Stimulated activated CD8-positive, alpha-beta memory T cell treated with anti-CD3 and anti-CD28 coated beads, Interleukin-2, amount 100 ng/mL, for 1 hour (primary cell): ENCODE results near the gene DMXL2.
"Not testable (repeated sequence)": the region's sequence is repeated elsewhere in the genome, so short reads cannot be mapped to it uniquely, and the experiment has no call there.

Source experiments
- DNase-seq, 2 donors: peaks; one replicate each; pipeline ENCODE4 v3.0.0-alpha.2; 2020; ENCODE audit warnings: low read depth in 2 of 2

DMXL2 gene

DNA sequence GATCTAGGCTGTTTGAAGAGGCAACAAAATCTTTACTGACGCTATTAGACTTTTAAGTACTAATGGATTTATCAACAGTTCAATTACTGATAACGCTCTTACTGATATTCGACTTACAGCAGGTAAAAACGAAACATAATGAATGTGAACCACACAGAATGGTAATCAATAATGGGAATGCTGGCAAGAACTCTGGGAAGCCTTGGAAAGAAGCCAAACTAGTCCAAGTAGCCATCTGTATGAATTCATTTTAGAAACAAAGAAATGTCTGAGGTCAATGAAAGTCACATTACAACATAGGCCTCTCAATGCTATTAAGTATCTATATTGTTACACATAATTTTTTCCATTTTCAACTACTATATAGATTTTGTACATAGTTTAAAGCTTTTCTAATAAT lies 130.0 kb downstream of the DMXL2 start:
- no peak for DNase-seq

DNA sequence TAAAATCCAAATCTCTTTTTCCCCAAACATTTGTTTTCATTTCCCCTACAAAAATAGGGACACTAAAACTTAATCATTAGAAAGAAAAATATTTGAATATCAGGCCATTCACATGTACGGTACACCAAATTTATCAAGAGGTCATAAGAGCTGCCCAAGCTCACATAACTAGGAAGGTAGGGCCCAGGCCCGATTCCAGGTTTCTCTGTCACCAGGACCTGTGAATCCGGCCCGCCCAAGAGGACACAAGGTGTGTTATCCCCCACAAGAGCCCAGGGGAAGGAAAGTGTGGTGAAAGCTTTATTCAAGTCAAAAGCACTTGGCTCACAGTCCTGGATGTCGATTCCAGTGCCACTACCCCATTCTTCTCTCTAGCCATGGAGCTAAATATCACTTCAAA lies 130.6 kb downstream of the DMXL2 start:
- no peak for DNase-seq

DNA sequence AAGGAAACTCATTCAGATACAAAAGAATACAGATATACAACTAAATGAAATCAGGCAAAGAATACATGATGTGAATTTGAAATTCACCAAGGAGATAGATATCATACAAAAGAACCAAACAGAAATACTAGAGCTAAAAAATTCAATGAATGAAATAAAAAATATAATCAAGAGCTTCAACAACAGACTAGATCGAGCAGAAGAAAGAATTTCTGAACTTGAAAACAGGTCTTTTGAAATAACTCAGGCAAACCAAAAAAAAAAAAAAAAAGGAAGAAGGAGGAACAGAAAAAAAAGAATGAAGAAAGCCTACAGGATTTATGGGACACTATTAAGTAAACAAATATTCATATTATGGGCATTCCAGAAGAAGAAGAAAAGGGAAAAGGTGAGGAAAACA lies 137.8 kb downstream of the DMXL2 start:
- no peak for DNase-seq

DNA sequence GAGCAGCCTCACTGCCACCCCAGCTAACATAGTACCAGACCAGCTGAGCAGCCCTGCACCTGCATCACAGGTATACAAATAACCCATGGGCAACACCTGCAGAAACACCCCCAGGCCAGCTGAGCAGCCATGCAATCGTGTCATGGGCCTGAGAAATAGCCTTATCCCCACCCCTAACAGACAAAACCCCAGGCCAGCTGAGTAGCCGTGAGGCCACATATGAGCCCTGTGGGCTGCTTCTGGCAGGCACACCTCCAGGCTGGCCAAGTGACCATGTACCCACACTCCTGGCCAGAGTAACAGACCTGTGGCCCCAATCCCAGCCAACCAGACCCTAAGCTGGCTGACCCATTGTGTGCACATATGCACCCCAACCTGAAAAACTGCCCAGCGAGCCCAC lies 138.6 kb downstream of the DMXL2 start:
- no peak for DNase-seq

DNA sequence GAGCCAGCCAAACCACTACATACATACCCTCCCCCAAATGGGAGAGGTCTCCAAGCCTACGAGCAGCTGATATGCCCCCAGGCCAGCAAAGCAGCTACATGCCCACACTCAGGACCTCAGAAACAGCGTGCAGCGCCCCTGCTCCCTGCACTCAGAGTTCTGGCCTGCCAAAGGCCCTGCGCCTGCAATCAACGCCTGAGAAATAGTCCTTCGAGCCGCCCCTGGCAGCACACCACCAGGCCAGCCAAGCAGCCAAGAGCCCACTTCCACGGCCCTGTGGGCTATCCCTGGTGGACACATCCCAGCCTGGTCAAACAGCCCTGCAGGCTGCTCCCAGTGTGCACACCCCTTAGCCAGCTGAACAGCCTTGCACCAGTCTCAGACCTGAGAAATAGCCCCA lies 139.1 kb downstream of the DMXL2 start:
- no peak for DNase-seq

DNA sequence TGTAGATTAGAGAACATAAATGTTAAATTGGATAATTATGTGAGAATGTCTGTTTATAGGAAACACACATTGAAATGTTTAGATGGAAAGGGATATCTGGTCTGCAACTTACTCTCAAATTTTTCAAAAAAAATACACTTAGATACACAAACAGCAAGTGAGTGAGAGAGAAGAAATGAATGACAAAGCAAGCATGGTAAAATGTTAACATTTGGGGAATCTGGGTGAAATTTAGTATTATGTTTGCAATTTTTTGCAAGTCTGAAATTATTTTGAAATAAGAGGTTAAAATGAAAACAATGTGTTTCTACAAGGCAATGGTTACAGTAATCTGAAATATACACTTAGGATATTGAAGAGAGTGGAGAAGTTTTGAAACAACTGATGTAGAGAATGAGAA lies 146.8 kb downstream of the DMXL2 start:
- DNase-seq: no peak

DNA sequence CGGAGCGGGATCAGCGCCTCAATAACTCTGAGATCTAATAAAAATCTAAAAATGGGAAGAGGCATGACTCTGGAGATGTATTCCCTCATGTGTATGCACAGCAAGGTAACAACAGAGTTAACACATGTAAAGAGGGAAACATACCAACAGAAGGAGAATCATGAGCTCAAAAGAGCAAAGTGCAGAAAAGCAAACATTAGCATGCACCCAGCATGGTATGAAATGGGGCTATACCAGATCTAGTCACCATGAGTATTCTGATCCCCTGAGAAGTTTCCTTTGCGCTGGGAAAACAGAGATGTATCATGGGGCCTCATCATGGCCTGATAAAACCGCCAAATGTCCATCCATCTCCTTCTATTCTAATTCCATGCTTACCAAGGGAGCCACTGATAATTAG lies 152.1 kb downstream of the DMXL2 start:
- DNase-seq: no peak

DNA sequence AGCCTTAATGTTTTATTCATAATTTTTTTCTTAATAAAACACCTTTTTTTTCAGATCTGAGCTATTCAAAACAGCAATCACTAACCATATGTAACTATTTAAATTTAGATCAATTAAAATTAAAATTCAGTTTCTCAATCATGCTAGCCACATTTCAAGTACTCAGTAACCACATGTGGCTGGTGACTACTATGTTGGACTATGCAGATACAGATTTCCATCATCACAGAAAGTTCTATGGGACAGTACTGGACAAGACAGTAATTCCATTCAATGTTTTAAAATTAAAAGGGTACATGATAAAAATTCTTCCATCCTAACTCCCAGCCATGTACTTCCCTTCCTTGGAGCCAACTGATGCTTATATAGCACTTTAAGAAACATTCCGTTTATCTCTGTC lies 161.8 kb downstream of the DMXL2 start:
- no peak for DNase-seq

DNA sequence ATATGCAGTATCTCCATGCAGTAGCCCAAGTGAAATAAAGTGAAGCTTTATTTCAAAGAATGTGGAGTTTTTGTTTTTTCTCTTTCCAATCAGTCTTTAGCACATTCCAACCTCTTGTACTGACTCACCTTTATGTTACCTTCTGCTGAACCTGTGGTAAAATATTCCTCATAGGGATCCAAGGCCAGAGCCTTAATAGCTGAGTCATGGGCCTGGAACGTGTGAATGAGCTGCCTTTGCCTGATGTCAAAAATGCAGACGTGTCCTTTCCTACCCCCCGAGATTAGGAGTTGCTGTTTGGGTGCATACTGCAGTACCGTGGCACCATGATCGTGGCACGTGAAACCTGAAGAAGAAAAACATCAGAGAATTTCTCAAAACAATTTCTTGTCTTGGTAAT lies 172.6 kb downstream of the DMXL2 start:
- DNase-seq: no peak

DNA sequence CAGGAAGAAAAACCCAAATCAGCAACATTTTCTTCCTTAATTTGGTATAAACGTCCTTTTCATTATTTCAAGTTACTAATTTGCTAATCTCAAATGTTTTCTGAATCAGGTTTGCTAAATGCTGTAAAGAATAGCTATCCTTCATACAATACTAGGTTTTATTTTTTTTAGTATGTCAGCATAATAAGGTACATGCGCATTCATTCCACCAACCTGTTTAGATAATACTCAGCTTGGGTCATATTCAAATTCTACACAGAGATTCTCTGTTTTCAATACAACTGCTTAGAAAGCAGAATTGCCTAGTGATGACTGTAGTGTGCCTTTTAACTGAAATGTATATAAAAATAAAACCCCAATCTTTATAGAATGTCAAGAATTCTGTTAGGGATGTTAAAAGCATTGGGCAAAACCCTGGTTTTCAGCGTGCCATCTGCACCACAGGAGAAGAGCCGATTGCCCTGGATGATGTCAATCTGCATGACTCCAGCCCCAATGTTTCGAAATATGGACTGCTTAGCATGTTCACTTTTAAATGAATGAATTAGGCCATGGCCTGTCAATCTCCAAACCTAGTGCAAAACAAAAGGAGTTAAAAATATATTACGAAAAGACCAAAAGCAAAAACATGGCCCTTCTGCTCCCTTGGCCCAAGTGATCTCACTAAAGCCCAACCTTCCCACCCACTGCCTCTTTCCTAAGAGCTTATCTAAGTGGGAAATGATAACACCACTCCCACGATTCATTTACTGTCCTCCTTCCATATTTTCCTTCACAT lies 173.8 kb downstream of the DMXL2 start:
- DNase-seq: no peak

DNA sequence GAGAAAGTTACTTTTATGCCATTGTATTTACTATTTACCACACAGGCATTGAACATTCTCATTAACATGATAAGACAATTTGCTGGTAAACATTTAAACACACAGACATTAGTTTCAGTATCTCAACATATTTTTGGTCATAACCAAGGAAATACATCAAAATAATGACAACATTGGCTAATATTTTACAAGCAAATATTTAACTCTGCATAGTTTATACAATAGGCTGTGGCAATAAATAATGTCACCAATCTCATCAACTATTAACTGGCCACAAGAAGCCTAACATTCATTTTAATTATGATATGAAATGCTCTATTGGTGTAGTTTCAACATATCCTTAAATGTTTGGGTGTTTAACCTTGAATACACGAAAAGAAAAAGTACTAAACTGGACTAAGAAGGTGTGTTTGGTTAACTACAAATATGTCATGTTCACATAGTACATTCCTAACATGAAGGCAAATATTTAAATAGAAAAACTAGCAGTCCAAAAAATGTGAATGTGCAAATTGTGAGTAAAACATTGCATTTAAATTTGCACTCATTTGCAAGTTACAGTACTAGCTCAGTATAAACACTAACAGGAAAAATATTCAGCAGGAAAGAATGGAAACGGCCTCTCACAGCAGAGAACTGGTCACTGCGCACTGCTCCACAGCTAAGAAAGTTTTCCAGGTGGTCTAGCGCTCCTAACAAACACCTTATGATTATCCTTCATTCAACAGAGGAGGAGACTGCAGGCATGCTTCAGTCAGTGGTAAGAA lies 174.5 kb downstream of the DMXL2 start:
- no peak for DNase-seq

DNA sequence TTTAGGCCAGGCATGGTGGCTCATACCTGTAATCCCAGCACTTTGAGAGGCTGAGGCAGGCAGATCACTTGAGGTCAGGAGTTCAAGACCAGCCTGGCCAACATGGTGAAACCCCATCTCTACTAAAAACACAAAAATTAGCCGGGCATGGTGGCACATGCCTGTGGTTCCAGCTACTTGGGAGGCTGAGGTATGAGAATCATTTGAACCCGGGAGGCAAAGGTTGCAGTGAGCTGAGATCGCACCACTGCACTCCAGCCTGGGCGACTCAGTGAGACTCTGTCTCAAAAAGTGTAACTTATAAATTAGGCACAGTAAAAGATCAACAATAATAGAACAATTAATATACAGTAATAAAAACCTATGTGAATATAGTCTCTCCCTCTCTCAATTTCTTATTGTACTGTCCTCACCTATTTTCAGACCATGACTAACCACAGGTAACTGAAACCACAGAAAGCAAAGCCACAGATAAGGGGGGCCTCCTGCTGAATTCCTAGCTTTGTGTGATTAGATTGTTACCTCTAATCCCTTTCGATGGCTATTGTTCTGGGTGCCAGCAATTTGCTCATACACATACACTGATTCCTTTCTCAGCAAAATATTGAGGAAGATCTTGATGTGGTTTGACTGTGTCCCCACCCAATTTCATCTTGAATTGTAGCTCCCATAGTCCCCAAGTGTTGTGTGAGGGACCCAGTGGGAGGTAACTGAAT lies 176.4 kb downstream of the DMXL2 start:
- DNase-seq: not testable (repeated sequence)

DNA sequence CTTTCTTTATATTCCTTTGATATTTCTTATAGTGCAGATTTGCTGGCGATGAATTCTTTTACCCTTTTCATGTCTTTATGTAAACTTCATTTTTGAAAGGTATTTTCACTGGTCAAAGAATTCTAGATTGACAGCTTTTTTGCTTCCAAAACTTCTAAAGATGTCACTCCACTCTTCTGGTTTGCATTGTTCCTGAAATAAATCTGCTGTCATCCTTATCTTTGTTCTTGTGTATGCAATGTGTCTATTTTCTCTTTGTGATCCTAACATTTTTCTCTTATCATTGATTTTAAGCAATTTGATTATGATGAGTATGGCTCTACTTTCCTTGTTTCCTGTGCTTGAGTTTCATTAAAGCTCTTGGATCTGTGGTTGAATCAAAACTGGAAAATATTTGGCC lies 177.8 kb downstream of the DMXL2 start:
- no peak for DNase-seq

DNA sequence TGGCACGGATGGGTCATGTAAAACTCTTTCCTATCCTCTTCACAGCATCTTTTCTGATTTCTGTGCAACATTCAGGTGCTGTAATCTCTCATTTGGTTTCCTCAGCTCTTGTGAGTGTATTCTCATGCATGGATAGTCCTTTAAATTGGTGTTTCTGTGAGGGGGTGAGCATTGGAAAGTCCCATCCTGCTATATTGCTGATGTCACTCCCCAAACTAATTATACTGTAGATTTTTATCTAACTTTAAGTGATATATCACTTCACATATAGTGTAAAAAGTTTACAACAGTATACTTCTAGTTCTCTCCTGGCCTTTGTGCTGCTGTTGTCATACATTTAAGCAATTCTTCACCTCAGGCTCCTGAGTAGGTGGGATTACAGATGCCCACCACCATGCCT lies 178.5 kb downstream of the DMXL2 start:
- no peak for DNase-seq

DNA sequence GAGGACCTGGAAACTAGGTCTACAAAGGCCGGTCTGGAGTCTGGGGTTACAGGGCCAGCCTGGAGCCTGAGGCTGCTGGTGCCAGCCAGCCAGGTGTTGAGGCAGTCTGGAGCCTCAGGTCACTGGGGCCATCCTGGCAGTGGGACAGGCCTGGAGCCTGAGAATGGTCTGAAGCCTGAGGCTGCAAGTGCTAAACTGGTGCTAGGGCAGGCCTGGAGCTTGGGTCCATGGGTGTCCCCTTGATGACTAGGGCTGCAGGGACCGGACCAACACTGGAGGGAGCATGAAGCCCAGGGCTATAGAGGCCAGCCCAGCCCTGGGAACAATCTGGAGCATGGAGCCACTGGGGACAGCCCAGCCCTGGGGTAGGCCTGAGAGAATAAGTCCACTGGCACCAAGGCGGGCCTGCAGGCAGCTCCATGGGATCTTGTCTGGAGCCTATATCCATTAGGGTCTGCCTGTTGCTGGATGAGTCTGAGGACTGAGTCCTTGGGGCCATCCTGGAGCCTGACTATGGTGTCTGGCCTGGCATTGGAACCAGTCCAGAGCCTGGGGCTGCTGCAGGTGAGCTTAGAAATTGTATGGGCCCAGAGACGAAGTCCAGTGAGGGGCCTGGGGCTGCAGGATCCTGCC lies 179.2 kb downstream of the DMXL2 start:
- DNase-seq: no peak

DNA sequence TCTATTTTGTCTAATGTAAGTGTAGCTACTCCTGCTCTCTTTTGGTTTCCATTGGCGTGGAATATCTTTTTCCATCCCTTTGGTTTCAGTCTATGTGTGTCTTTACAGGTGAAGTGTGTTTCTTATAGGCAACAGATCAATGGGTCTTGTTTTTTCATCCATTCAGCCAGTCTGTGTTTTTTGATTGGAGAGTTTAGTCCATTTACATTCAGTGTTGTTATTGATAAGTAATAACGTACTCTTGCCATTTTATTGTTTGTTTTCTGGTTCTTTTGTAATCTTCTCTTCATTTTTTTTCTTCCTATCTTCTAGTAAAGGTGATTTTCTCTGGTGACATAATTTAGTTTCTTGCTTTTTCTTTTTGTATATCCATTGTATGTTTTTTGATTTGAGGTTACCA lies 184.0 kb downstream of the DMXL2 start:
- no peak for DNase-seq

DNA sequence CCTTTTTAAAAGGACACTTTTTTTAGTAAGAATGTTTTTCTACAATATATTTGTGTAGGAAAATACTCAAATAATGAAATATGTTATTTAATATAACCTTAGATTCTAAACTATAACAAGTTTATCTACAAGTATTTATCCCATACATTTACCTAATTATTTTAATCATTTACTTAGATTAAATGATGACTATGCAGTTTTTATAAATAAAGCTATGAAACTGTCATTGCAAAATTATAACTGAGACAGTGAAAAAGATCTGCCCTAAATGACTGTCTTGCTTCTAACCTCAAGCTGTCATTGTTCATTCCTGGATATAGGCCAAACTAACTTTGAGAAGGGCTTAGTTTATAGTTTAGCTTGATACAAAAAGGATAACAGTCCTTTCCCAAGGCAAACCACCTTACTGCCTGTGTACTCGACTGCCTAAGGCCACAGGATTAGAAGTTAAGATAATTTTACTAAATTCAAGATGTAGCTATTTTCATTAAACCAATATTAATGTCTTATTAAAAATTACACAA lies 197.0 kb downstream of the DMXL2 start:
- DNase-seq: no peak

DNA sequence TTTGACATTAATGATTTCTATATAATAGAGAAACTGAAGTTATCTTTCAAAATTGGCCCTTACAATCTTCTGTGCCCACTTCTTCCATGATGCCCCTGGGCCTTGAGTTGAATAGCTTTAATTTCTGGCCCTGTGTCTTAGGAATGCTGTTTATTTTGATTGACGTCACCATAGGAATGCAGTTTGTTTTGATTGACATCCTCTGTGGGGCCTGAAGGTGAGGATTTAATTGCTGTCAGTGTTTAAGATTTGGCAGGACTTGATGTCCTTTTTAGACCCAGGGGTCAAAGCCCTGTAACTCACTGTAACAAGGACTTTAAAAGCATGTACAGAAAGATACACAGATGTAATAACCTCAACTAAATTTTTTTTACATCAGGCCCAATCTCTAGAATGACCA lies 197.8 kb downstream of the DMXL2 start:
- DNase-seq: no peak

DNA sequence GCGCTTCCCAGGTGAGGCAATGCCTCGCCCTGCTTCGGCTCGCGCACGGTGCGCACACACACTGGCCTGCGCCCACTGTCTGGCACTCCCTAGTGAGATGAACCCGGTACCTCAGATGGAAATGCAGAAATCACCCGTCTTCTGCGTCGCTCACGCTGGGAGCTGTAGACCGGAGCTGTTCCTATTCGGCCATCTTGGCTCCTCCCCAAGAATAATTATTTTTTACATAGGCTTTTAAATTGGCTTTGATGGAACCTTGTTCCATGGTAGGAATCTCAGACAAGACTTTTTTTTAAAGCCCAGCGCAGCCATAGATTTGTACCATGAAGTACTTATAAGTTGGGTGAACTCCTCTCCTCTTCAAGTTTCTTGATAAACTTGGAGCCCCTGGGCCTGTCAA lies 199.5 kb downstream of the DMXL2 start:
- not testable (repeated sequence) for DNase-seq

DNA sequence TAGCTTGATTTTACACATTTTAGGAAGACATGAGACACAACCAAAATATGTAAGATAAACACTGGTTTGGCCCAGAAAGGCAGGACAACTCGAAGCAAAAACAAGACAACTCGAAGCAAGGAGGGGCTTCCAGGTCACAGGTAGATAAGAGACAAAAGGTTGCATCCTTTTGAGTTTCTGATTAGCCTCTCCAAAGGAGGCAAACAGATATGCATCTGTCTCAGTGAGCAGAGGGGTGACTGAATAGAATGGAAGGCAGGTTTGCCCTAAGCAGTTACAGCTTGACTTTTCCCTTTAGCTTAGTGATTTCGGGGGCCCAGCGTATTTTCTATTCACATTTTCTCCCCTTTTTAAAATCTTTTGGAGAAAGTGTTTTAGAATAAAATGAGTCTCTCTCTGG lies 206.4 kb downstream of the DMXL2 start:
- DNase-seq: no peak

DNA sequence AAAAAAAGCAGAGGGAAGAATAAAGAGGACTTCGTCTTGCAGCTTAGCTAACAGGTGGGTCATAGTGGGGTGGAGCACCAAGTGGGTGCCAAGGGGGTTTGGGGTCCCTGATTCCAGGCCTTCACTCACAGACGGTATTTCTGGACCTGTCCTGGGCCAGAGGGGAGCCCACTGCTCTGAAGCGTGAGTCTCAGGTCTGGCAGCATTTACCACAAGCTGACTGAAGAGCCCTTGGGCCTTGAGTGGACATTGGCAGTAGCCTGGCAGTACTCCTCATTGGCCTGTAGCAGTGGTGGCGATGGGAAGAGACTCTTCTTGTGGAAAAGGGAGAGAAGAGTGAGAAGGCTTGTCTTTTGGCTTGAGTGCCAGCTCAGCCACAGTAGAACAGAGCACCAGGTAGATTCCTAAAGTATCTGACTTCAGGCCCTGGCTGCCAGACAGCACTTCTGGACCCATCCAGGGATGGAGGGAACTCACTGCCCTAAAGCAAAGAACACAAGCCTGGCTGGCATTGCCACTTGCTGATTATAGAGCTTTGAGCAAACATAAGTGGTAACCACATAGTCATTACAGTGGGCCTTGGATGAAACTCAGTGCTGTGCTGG lies 208.2 kb downstream of the DMXL2 start:
- no peak for DNase-seq
